Measurements from ENCODE around the gene DVL3.
"Not testable (repeated sequence)": the region's sequence is repeated elsewhere in the genome, so short reads cannot be mapped to it uniquely, and the experiment has no call there.

The DVL3 gene

GRCh38 chr3:184154885-184155643, at the start of gene DVL3:
Gene DVL3 (plus strand): TSS chr3:184155377. CDS start chr3:184155636, 259 bp downstream.
- no peak within 1 kb of the TSS for H3K27ac ChIP-seq (ENCODE audit: low read length)
- H3K4me3 ChIP-seq (ENCODE audit: low read length), result peak within 1 kb of the TSS; percentile 96
- H3K9me3 ChIP-seq (ENCODE audit: control insufficient read depth, insufficient read depth, low read length), result no peaks in the 10 kb centered on the region
- H3K27me3 ChIP-seq (ENCODE audit: control insufficient read depth, insufficient read depth, low read length), result no peaks in the 10 kb centered on the region
- peaks cover 2% of the 10 kb centered on the region; the same call in 1 of the 2 replicates for H3K4me1 ChIP-seq (ENCODE audit: control insufficient read depth, insufficient read depth, low read length)
- DNase-seq (ENCODE audit: low read depth, low spot score), result no peak
- H3K36me3 ChIP-seq (ENCODE audit: control insufficient read depth, insufficient read depth, low read length), result no peaks in the 10 kb centered on the region
- no CpG with 5 or more reads among the region's 84 CpGs for WGBS (ENCODE audit: insufficient coverage, insufficient read length)

- H3K9me3 ChIP-seq (ENCODE audit: control insufficient read depth, insufficient read depth, low read length), result no peaks in the 10 kb centered on the region
- H3K27me3 ChIP-seq (ENCODE audit: control insufficient read depth, insufficient read depth, low read length), result no peaks in the 10 kb centered on the region
- WGBS (ENCODE audit: insufficient coverage, insufficient read length), result no CpG with 5 or more reads among the region's 7 CpGs
- no peak overlapping the region for H3K27ac ChIP-seq (ENCODE audit: low read length)
- no peaks in the 10 kb centered on the region for H3K4me1 ChIP-seq (ENCODE audit: control insufficient read depth, insufficient read depth, low read length)
- no peak overlapping the region for H3K4me3 ChIP-seq (ENCODE audit: low read length)
- no peaks in the 10 kb centered on the region for H3K36me3 ChIP-seq (ENCODE audit: control insufficient read depth, insufficient read depth, low read length)
- no peak for DNase-seq (ENCODE audit: low read depth, low spot score)
Measured at GRCh38 chr3:184110316-184110725, 44.9 kb upstream of the DVL3 start.

GRCh38 chr3:184116017-184116416, 39.2 kb upstream of the DVL3 start:
- DNase-seq (ENCODE audit: low read depth, low spot score), result no peak
- H3K27me3 ChIP-seq (ENCODE audit: control insufficient read depth, insufficient read depth, low read length), result no peaks in the 10 kb centered on the region
- no peak overlapping the region for H3K4me3 ChIP-seq (ENCODE audit: low read length)
- no peaks in the 10 kb centered on the region for H3K9me3 ChIP-seq (ENCODE audit: control insufficient read depth, insufficient read depth, low read length)
- no peak overlapping the region for H3K27ac ChIP-seq (ENCODE audit: low read length)
- no peaks in the 10 kb centered on the region for H3K36me3 ChIP-seq (ENCODE audit: control insufficient read depth, insufficient read depth, low read length)
- no peaks in the 10 kb centered on the region for H3K4me1 ChIP-seq (ENCODE audit: control insufficient read depth, insufficient read depth, low read length)
- no CpG with 5 or more reads among the region's 4 CpGs for WGBS (ENCODE audit: insufficient coverage, insufficient read length)

- WGBS (ENCODE audit: insufficient coverage, insufficient read length), result no CpG with 5 or more reads among the region's 6 CpGs
- Histone ChIP-seq H3K27ac (ENCODE audit: low read length) (no peak overlapping the region), H3K4me3 (ENCODE audit: low read length) (no peak overlapping the region), H3K9me3 (ENCODE audit: control insufficient read depth, insufficient read depth, low read length) (no peaks in the 10 kb centered on the region), H3K27me3 (ENCODE audit: control insufficient read depth, insufficient read depth, low read length) (no peaks in the 10 kb centered on the region), H3K4me1 (ENCODE audit: control insufficient read depth, insufficient read depth, low read length) (no peaks in the 10 kb centered on the region), H3K36me3 (ENCODE audit: control insufficient read depth, insufficient read depth, low read length) (no peaks in the 10 kb centered on the region)
- no peak for DNase-seq (ENCODE audit: low read depth, low spot score)
Measured at GRCh38 chr3:184117636-184118035, 37.5 kb upstream of the DVL3 start.

- WGBS (ENCODE audit: insufficient coverage, insufficient read length), result no CpG with 5 or more reads among the region's 8 CpGs
- H3K27ac ChIP-seq (ENCODE audit: low read length); DNase-seq (ENCODE audit: low read depth, low spot score): not testable (repeated sequence)
Measured at GRCh38 chr3:184121031-184121430, 34.1 kb upstream of the DVL3 start.

GRCh38 chr3:184126006-184126405, 29.2 kb upstream of the DVL3 start:
- WGBS (ENCODE audit: insufficient coverage, insufficient read length), result no CpG with 5 or more reads among the region's 3 CpGs
- peaks cover 1% of the 10 kb centered on the region; the same call in 1 of the 2 replicates for H3K4me1 ChIP-seq (ENCODE audit: control insufficient read depth, insufficient read depth, low read length)
- H3K4me3 ChIP-seq (ENCODE audit: low read length), result no peak overlapping the region
- no peaks in the 10 kb centered on the region for H3K27me3 ChIP-seq (ENCODE audit: control insufficient read depth, insufficient read depth, low read length)
- H3K27ac ChIP-seq (ENCODE audit: low read length), result no peak overlapping the region
- no peaks in the 10 kb centered on the region for H3K36me3 ChIP-seq (ENCODE audit: control insufficient read depth, insufficient read depth, low read length)
- no peaks in the 10 kb centered on the region for H3K9me3 ChIP-seq (ENCODE audit: control insufficient read depth, insufficient read depth, low read length)
- DNase-seq (ENCODE audit: low read depth, low spot score), result no peak

More at GRCh38 chr3:184121031-184121430, 34.1 kb upstream of the DVL3 start:
- not testable (repeated sequence) for H3K4me1 ChIP-seq (ENCODE audit: control insufficient read depth, insufficient read depth, low read length); H3K36me3 ChIP-seq (ENCODE audit: control insufficient read depth, insufficient read depth, low read length); H3K27me3 ChIP-seq (ENCODE audit: control insufficient read depth, insufficient read depth, low read length); H3K4me3 ChIP-seq (ENCODE audit: low read length); H3K9me3 ChIP-seq (ENCODE audit: control insufficient read depth, insufficient read depth, low read length)

- no peak for DNase-seq (ENCODE audit: low read depth, low spot score)
- no peaks in the 10 kb centered on the region for H3K9me3 ChIP-seq (ENCODE audit: control insufficient read depth, insufficient read depth, low read length)
- no peak overlapping the region for H3K27ac ChIP-seq (ENCODE audit: low read length)
- peaks cover 1% of the 10 kb centered on the region; the same call in 1 of the 2 replicates for H3K4me1 ChIP-seq (ENCODE audit: control insufficient read depth, insufficient read depth, low read length)
- no peak overlapping the region for H3K4me3 ChIP-seq (ENCODE audit: low read length)
- no CpG with 5 or more reads among the region's 2 CpGs for WGBS (ENCODE audit: insufficient coverage, insufficient read length)
- H3K36me3 ChIP-seq (ENCODE audit: control insufficient read depth, insufficient read depth, low read length), result no peaks in the 10 kb centered on the region
- no peaks in the 10 kb centered on the region for H3K27me3 ChIP-seq (ENCODE audit: control insufficient read depth, insufficient read depth, low read length)
Measured at GRCh38 chr3:184129012-184129411, 26.2 kb upstream of the DVL3 start.

- no peak overlapping the region for H3K27ac ChIP-seq (ENCODE audit: low read length)
- DNase-seq (ENCODE audit: low read depth, low spot score), result no peak
- no CpG with 5 or more reads among the region's 4 CpGs for WGBS (ENCODE audit: insufficient coverage, insufficient read length)
- H3K4me3 ChIP-seq (ENCODE audit: low read length), result no peak overlapping the region
- peaks cover 1% of the 10 kb centered on the region; the same call in 1 of the 2 replicates for H3K4me1 ChIP-seq (ENCODE audit: control insufficient read depth, insufficient read depth, low read length)
- no peaks in the 10 kb centered on the region for H3K9me3 ChIP-seq (ENCODE audit: control insufficient read depth, insufficient read depth, low read length)
- H3K27me3 ChIP-seq (ENCODE audit: control insufficient read depth, insufficient read depth, low read length), result no peaks in the 10 kb centered on the region
- H3K36me3 ChIP-seq (ENCODE audit: control insufficient read depth, insufficient read depth, low read length), result no peaks in the 10 kb centered on the region
Measured at GRCh38 chr3:184132945-184133344, 22.2 kb upstream of the DVL3 start.

GRCh38 chr3:184133840-184134745, 21.1 kb upstream of the DVL3 start:
- no peak for DNase-seq (ENCODE audit: low read depth, low spot score)
- H3K4me3 ChIP-seq (ENCODE audit: low read length), result peak overlapping the region; percentile 69; the same call in 1 of the 2 replicates
- no peak overlapping the region for H3K27ac ChIP-seq (ENCODE audit: low read length)
- no peaks in the 10 kb centered on the region for H3K36me3 ChIP-seq (ENCODE audit: control insufficient read depth, insufficient read depth, low read length)
- H3K4me1 ChIP-seq (ENCODE audit: control insufficient read depth, insufficient read depth, low read length), result no peaks in the 10 kb centered on the region
- H3K9me3 ChIP-seq (ENCODE audit: control insufficient read depth, insufficient read depth, low read length), result no peaks in the 10 kb centered on the region
- H3K27me3 ChIP-seq (ENCODE audit: control insufficient read depth, insufficient read depth, low read length), result no peaks in the 10 kb centered on the region
- no CpG with 5 or more reads among the region's 37 CpGs for WGBS (ENCODE audit: insufficient coverage, insufficient read length)

- H3K9me3 ChIP-seq (ENCODE audit: control insufficient read depth, insufficient read depth, low read length), result no peaks in the 10 kb centered on the region
- H3K27me3 ChIP-seq (ENCODE audit: control insufficient read depth, insufficient read depth, low read length), result no peaks in the 10 kb centered on the region
- no peak overlapping the region for H3K27ac ChIP-seq (ENCODE audit: low read length)
- H3K36me3 ChIP-seq (ENCODE audit: control insufficient read depth, insufficient read depth, low read length), result no peaks in the 10 kb centered on the region
- WGBS (ENCODE audit: insufficient coverage, insufficient read length), result no CpG with 5 or more reads among the region's 21 CpGs
- DNase-seq (ENCODE audit: low read depth, low spot score), result no peak
- H3K4me3 ChIP-seq (ENCODE audit: low read length), result peak overlapping the region; percentile 69; the same call in 1 of the 2 replicates
- H3K4me1 ChIP-seq (ENCODE audit: control insufficient read depth, insufficient read depth, low read length), result no peaks in the 10 kb centered on the region
Measured at GRCh38 chr3:184134746-184135148, 20.4 kb upstream of the DVL3 start.
